Activated naive CD8-positive, alpha-beta T cell treated with anti-CD3 and anti-CD28 coated beads for 36 hours (primary cell): ENCODE measurements around the gene PKD2L2. TPM values are rescaled to one million over a fixed set of nuclear protein-coding genes. Genes with fewer than 3 reads are reported as not detected.
"Not testable (repeated sequence)": the region's sequence is repeated elsewhere in the genome, so short reads cannot be mapped to it uniquely, and the experiment has no call there.

Experiments
- DNase-seq: peaks from one replicate; pipeline ENCODE4 v3.0.0; 2021
- H3K27ac Mint-ChIP-seq: one replicate; pipeline ENCODE4 v1.8.0; 2022; ENCODE audit warnings: mild to moderate bottlenecking, moderate library complexity, mixed read lengths
- H3K27me3 Mint-ChIP-seq: one replicate; pipeline ENCODE4 v1.8.0; 2022; ENCODE audit warnings: mild to moderate bottlenecking, mixed read lengths
- H3K36me3 Mint-ChIP-seq: one replicate; pipeline ENCODE4 v1.8.0; 2021; ENCODE audit warnings: mild to moderate bottlenecking, mixed read lengths
- H3K4me1 Mint-ChIP-seq: one replicate; pipeline ENCODE4 v1.8.0; 2021; ENCODE audit warnings: mixed read lengths
- H3K4me3 Mint-ChIP-seq: one replicate; pipeline ENCODE4 v1.8.0; 2022; ENCODE audit warnings: mild to moderate bottlenecking, moderate library complexity, mixed read lengths
- H3K9me3 Mint-ChIP-seq: one replicate; pipeline ENCODE4 v1.8.0; 2022; ENCODE audit warnings: mixed read lengths
- total RNA-seq, 2 experiments: library from RNA; stranded (reverse); gene quantifications; one replicate each; pipeline ENCODE4 v1.2.3, GENCODE V29; 2021

Gene PKD2L2
- total RNA-seq, 2 experiments from 2014 or later, result not detected

GRCh38 chr5:137916923-137917322 lies 27.7 kb downstream of the PKD2L2 start:
- H3K27me3 Mint-ChIP-seq, result no peaks in the 10 kb centered on the region
- no peak overlapping the region for H3K27ac Mint-ChIP-seq
- peaks cover 11% of the 10 kb centered on the region for H3K9me3 Mint-ChIP-seq
- no peak for DNase-seq
- H3K4me3 Mint-ChIP-seq, result no peak overlapping the region
- H3K36me3 Mint-ChIP-seq, result no peaks in the 10 kb centered on the region
- no peaks in the 10 kb centered on the region for H3K4me1 Mint-ChIP-seq

GRCh38 chr5:137921931-137922330 lies 32.7 kb downstream of the PKD2L2 start:
- Mint-ChIP-seq H3K9me3 (peaks cover 5% of the 10 kb centered on the region), H3K27me3 (no peaks in the 10 kb centered on the region), H3K4me3 (no peak overlapping the region), H3K36me3 (peaks cover 2% of the 10 kb centered on the region), H3K27ac (no peak overlapping the region), H3K4me1 (no peaks in the 10 kb centered on the region)
- DNase-seq, result no peak

DNA sequence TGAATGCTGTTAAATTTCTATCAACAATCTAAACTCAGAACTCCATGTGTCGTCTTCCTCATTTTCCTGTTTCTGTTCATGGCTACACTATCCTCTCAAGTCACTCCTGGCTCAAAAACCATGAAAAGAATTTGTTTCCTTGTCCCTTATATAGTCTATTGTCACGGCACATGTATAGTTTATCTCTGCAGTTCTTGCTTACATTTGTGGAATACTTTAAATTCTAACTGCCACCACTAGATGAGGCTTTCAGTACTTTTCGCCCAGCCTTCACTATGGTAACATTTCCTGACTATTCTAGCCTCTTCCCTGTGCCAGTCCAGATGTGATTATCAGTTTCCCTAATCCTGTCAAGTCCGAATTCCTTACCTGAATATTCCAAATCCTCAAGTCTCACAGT lies 34.6 kb downstream of the PKD2L2 start:
- Mint-ChIP-seq H3K27me3 (no peaks in the 10 kb centered on the region), H3K9me3 (no peaks in the 10 kb centered on the region), H3K36me3 (peaks cover 2% of the 10 kb centered on the region), H3K27ac (no peak overlapping the region), H3K4me3 (no peak overlapping the region), H3K4me1 (no peaks in the 10 kb centered on the region)
- no peak for DNase-seq

DNA sequence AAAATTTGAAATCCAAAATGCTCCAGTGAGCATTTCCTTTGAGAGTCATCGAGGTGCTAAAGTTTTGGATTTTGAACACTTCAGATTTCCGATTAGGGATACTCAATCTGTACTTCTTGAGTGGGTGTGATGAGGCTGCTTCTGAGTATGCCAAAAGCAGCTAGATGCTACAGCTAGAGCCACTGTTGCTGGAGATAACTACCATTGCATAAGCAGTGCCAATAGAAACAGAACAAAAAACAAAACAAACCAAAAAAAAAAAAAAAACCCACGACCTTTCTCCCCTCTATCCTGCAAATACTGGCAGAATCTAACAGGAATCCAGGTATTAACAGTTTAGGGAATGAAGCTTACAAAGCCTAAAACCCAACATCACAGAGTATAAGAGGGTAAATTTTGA lies 43.5 kb downstream of the PKD2L2 start:
- H3K27ac Mint-ChIP-seq, result no peak overlapping the region

DNA sequence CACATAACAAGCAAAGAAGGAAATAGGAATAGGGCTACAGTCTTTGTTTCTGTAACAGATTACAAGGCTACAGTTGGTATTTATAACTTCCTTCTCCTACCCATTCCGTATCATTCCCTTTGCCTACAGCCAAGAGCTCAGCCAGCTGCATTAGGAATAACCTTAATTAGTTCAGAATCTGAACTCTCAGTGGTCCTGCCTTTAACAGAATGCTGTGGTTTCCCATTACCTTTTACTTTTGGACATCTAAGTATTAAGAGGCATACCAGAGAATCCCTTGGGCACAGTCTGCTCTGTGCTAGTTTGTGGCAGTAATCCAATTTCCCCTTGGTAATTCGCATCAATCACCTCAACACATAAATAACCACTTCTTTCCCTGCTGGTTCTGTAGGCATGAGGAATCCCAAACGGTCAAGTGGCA lies 44.2 kb downstream of the PKD2L2 start:
- no peak overlapping the region for H3K27ac Mint-ChIP-seq
- no peak for DNase-seq
- no peak overlapping the region for H3K4me3 Mint-ChIP-seq
- H3K27me3 Mint-ChIP-seq, result no peaks in the 10 kb centered on the region
- no peaks in the 10 kb centered on the region for H3K9me3 Mint-ChIP-seq
- H3K36me3 Mint-ChIP-seq, result peaks cover 12% of the 10 kb centered on the region
- H3K4me1 Mint-ChIP-seq, result peaks cover 11% of the 10 kb centered on the region

More for the DNA sequence above, 43.5 kb downstream of the PKD2L2 start:
- no peak for DNase-seq
- Mint-ChIP-seq H3K27me3 (no peaks in the 10 kb centered on the region), H3K9me3 (no peaks in the 10 kb centered on the region), H3K4me1 (peaks cover 8% of the 10 kb centered on the region), H3K36me3 (peaks cover 12% of the 10 kb centered on the region), H3K4me3 (no peak overlapping the region)

GRCh38 chr5:137935190-137935589 lies 45.9 kb downstream of the PKD2L2 start:
- Mint-ChIP-seq H3K27ac (peak overlapping the region; percentile 9), H3K4me3 (no peak overlapping the region), H3K9me3 (no peaks in the 10 kb centered on the region)

DNA sequence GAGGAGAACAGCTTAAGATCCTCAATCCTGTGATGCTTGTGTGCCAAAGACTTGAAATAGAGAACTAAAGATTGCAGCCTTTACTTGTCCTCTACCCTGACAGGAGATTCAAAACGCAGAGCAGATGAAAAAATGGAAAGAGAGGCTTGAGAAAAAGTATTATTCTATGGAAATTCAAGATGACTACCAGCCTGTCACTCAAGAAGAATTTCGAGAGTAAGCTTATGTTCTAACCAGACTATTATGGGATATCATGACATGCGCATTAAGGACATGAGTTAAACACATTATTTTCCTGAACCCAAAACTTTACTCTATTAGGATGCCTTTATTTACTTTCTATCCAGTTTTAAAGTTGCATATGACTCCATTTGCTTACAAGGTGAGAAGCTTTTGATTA lies 46.4 kb downstream of the PKD2L2 start:
- H3K4me1 Mint-ChIP-seq, result peaks cover 22% of the 10 kb centered on the region
- H3K36me3 Mint-ChIP-seq, result peaks cover 29% of the 10 kb centered on the region
- H3K27ac Mint-ChIP-seq, result peak overlapping the region; percentile 9

More at GRCh38 chr5:137935190-137935589, 45.9 kb downstream of the PKD2L2 start:
- no peak for DNase-seq
- Mint-ChIP-seq H3K36me3 (peaks cover 27% of the 10 kb centered on the region), H3K4me1 (peaks cover 22% of the 10 kb centered on the region), H3K27me3 (no peaks in the 10 kb centered on the region)

GRCh38 chr5:137937994-137938750 lies 48.9 kb downstream of the PKD2L2 start:
- Mint-ChIP-seq H3K27ac (peak overlapping the region; percentile 72), H3K9me3 (no peaks in the 10 kb centered on the region), H3K4me3 (no peak overlapping the region), H3K4me1 (peaks cover 22% of the 10 kb centered on the region), H3K36me3 (peaks cover 31% of the 10 kb centered on the region), H3K27me3 (no peaks in the 10 kb centered on the region)
- no peak for DNase-seq

More for the DNA sequence above, 46.4 kb downstream of the PKD2L2 start:
- Mint-ChIP-seq H3K9me3 (no peaks in the 10 kb centered on the region), H3K4me3 (no peak overlapping the region), H3K27me3 (no peaks in the 10 kb centered on the region)
- no peak for DNase-seq

- no peak overlapping the region for H3K4me3 Mint-ChIP-seq
- H3K4me1 Mint-ChIP-seq, result peaks cover 22% of the 10 kb centered on the region
- no peak for DNase-seq
- H3K9me3 Mint-ChIP-seq, result no peaks in the 10 kb centered on the region
- H3K27me3 Mint-ChIP-seq, result no peaks in the 10 kb centered on the region
- peaks cover 31% of the 10 kb centered on the region for H3K36me3 Mint-ChIP-seq
- H3K27ac Mint-ChIP-seq, result peak overlapping the region; percentile 90
Observed at GRCh38 chr5:137938751-137939143, 49.5 kb downstream of the PKD2L2 start.

- no peak for DNase-seq
- H3K27ac Mint-ChIP-seq, result peak overlapping the region; percentile 90
- no peaks in the 10 kb centered on the region for H3K9me3 Mint-ChIP-seq
- H3K36me3 Mint-ChIP-seq, result peaks cover 37% of the 10 kb centered on the region
- H3K4me3 Mint-ChIP-seq, result no peak overlapping the region
- peaks cover 22% of the 10 kb centered on the region for H3K4me1 Mint-ChIP-seq
- H3K27me3 Mint-ChIP-seq, result no peaks in the 10 kb centered on the region
Observed at GRCh38 chr5:137939331-137939730, 50.1 kb downstream of the PKD2L2 start.

- not testable (repeated sequence) for DNase-seq, H3K4me3 Mint-ChIP-seq, H3K9me3 Mint-ChIP-seq, H3K27ac Mint-ChIP-seq, H3K27me3 Mint-ChIP-seq, H3K4me1 Mint-ChIP-seq
- H3K36me3 Mint-ChIP-seq, result peaks cover 46% of the 10 kb centered on the region
Observed at GRCh38 chr5:137944280-137944679, 55.0 kb downstream of the PKD2L2 start.

- Mint-ChIP-seq H3K4me1 (no peaks in the 10 kb centered on the region), H3K36me3 (peaks cover 38% of the 10 kb centered on the region), H3K9me3 (no peaks in the 10 kb centered on the region), H3K27ac (no peak overlapping the region), H3K4me3 (no peak overlapping the region), H3K27me3 (no peaks in the 10 kb centered on the region)
- no peak for DNase-seq
Observed at GRCh38 chr5:137945825-137946224, 56.6 kb downstream of the PKD2L2 start.

- Mint-ChIP-seq H3K9me3 (no peaks in the 10 kb centered on the region), H3K4me1 (peaks cover 3% of the 10 kb centered on the region), H3K4me3 (no peak overlapping the region), H3K27me3 (no peaks in the 10 kb centered on the region), H3K27ac (no peak overlapping the region), H3K36me3 (peaks cover 18% of the 10 kb centered on the region)
- DNase-seq, result no peak
Observed at GRCh38 chr5:137954131-137954879, 65.0 kb downstream of the PKD2L2 start.

DNA sequence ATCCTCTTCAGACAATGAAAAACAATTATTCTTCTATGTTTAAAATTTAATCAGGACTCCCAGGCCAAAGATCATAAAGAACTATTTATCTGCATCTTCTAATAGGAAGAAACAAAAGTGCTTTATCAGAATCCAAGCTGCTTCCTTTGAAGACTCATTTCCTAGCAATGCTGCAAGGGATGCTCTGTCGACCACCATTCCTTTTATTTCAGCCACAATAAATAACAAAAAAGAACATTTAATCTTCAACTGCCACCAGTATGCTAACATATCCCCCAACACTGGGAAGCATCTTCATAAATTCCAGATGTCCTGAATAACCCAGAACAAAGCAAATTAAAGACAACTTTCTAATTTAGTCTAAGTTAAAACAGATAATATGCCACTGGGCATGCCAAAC lies 68.7 kb downstream of the PKD2L2 start:
- peaks cover 17% of the 10 kb centered on the region for H3K36me3 Mint-ChIP-seq

GRCh38 chr5:137959488-137959887 lies 70.2 kb downstream of the PKD2L2 start:
- peaks cover 2% of the 10 kb centered on the region for H3K4me1 Mint-ChIP-seq
- H3K27ac Mint-ChIP-seq, result no peak overlapping the region
- H3K27me3 Mint-ChIP-seq, result no peaks in the 10 kb centered on the region
- no peak overlapping the region for H3K4me3 Mint-ChIP-seq
- DNase-seq, result no peak
- peaks cover 13% of the 10 kb centered on the region for H3K36me3 Mint-ChIP-seq
- no peaks in the 10 kb centered on the region for H3K9me3 Mint-ChIP-seq

More for the DNA sequence above, 68.7 kb downstream of the PKD2L2 start:
- Mint-ChIP-seq H3K27me3 (no peaks in the 10 kb centered on the region), H3K4me3 (no peak overlapping the region), H3K4me1 (peaks cover 3% of the 10 kb centered on the region), H3K27ac (no peak overlapping the region), H3K9me3 (no peaks in the 10 kb centered on the region)
- no peak for DNase-seq
